Hepatocyte (in vitro differentiated cells): ENCODE measurements around the gene PECR.

Source experiments
- EZH2 ChIP-seq: fragments of 200-600 bp; sonication (generic); IDR thresholded peaks from 2 replicates; pipeline ENCODE4 v1.6.1; 2016; ENCODE audit warnings: antibody characterized with exemption, mild to moderate bottlenecking, borderline replicate concordance
- EZH2phosphoT487 ChIP-seq: fragments of 200-600 bp; sonication (generic); IDR thresholded peaks from one replicate; pipeline ENCODE4 v1.6.1; 2018; ENCODE audit warnings: antibody characterized with exemption, mild to moderate bottlenecking, low read depth, moderate library complexity; ENCODE audit not compliant: unreplicated experiment, severe bottlenecking
- TF ChIP-seq, protein P1 (sequence below): fragments of 200-600 bp; sonication (generic); IDR thresholded peaks from 2 replicates; pipeline ENCODE4 v1.5.1; 2016; ENCODE audit warnings: antibody characterized with exemption, mild to moderate bottlenecking; ENCODE audit not compliant: poor library complexity

DNA sequence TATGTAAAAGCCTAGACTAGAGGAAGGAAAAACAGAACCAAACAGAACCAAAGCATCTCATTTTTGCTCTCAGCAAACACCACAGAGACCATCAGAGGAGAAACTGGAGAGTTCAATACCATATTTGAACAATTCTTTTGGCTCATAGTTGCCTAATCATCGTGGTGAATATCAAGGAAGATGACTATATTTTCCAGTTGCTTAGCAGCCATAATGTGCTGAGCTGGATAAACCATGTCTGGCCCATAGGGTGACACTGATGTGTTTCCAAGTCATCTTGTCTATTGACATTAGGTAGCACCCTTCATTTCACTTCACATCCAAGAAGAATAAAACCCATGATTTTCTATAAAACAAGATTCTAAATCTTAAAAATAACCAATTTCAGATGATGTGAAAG lies 21.6 kb upstream of the PECR start:
- TF ChIP-seq, protein P1, sequence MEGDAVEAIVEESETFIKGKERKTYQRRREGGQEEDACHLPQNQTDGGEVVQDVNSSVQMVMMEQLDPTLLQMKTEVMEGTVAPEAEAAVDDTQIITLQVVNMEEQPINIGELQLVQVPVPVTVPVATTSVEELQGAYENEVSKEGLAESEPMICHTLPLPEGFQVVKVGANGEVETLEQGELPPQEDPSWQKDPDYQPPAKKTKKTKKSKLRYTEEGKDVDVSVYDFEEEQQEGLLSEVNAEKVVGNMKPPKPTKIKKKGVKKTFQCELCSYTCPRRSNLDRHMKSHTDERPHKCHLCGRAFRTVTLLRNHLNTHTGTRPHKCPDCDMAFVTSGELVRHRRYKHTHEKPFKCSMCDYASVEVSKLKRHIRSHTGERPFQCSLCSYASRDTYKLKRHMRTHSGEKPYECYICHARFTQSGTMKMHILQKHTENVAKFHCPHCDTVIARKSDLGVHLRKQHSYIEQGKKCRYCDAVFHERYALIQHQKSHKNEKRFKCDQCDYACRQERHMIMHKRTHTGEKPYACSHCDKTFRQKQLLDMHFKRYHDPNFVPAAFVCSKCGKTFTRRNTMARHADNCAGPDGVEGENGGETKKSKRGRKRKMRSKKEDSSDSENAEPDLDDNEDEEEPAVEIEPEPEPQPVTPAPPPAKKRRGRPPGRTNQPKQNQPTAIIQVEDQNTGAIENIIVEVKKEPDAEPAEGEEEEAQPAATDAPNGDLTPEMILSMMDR = no peak
- no peak for TF ChIP-seq EZH2
- TF ChIP-seq EZH2phosphoT487 = no peak
